Lower leg skin (tissue), 3 donors: ENCODE data around the gene TUBGCP6.

ENCODE experiments used
- CTCF ChIP-seq, 3 donors: fragments of 450-650 bp; IDR thresholded peaks; one replicate each; pipeline ENCODE4 v1.5.1; 2016; ENCODE audit warnings: antibody characterized with exemption in 3 of 3, mild to moderate bottlenecking in 3 of 3, moderate library complexity in 2 of 3
- POLR2A ChIP-seq, 2 donors: fragments of 450-650 bp; IDR thresholded peaks; one replicate each; pipeline ENCODE4 v1.6.1; 2016 to 2017; ENCODE audit warnings: antibody characterized with exemption in 2 of 2, mild to moderate bottlenecking in 1 of 2, moderate library complexity in 1 of 2

GRCh38 chr22:50196256-50196655 is 48.6 kb downstream of the TUBGCP6 start:
- TF ChIP-seq CTCF (IDR thresholded peaks at IDR 0.05): no peak
- TF ChIP-seq POLR2A (IDR thresholded peaks at IDR 0.05): no peak
